OCI-LY7 (cell line): ENCODE results near the gene ALPG. TPM values are rescaled to one million over a fixed set of nuclear protein-coding genes. Genes with fewer than 3 reads are reported as not detected.
"Not testable (repeated sequence)": the region's sequence is repeated elsewhere in the genome, so short reads cannot be mapped to it uniquely, and the experiment has no call there.

Source experiments
- BruUV-seq: library from RNA; stranded (reverse); fragments of 400-500 nt; replicated peaks from 2 replicates; lab custom pipeline; 2021; lab: Mats Ljungman, UMichigan
- CTCF ChIA-PET: fragments of 300-600 bp; sonication (Branson Sonifier 250); formaldehyde crosslinking; loops from one replicate; lab custom pipeline; 2022; ENCODE audit warnings: antibody characterized with exemption; ENCODE audit not compliant: unreplicated experiment; lab: Charles Lee
- POLR2A ChIA-PET: fragments of 300-600 bp; sonication (Branson Sonifier 250); formaldehyde crosslinking; loops from one replicate; lab custom pipeline; 2022; ENCODE audit warnings: antibody characterized with exemption; lab: Charles Lee
- DNase-seq: peaks from one replicate; pipeline ENCODE4 v3.0.0-alpha.2; 2015; ENCODE audit warnings: low spot score
- H2AFZ ChIP-seq: fragments of 200-600 bp; sonication (generic), shearing (Covaris generic); 2 replicates; pipeline ENCODE4 v1.6.1; 2014; ENCODE audit warnings: mild to moderate bottlenecking, antibody characterized with exemption, low read length, moderate library complexity
- H3K27ac ChIP-seq: fragments of 200-600 bp; sonication (generic); 2 replicates; pipeline ENCODE4 v1.5.1; 2014; ENCODE audit warnings: mixed run types, low read depth, mild to moderate bottlenecking, moderate library complexity, low read length, inconsistent platforms; ENCODE audit not compliant: poor library complexity, severe bottlenecking
- H3K36me3 ChIP-seq: fragments of 200-600 bp; sonication (generic); 2 replicates; pipeline ENCODE4 v1.6.1; 2014; ENCODE audit warnings: mild to moderate bottlenecking, antibody characterized with exemption, low read length, moderate library complexity, mixed read lengths; ENCODE audit not compliant: insufficient read depth
- H3K4me1 ChIP-seq: fragments of 200-600 bp; sonication (generic); 2 replicates; pipeline ENCODE4 v1.5.1; 2014; ENCODE audit warnings: mild to moderate bottlenecking, low read length; ENCODE audit not compliant: insufficient read depth, poor library complexity, severe bottlenecking
- H3K4me2 ChIP-seq: fragments of 200-600 bp; sonication (generic); 2 replicates; pipeline ENCODE4 v1.6.1; 2014; ENCODE audit warnings: mild to moderate bottlenecking, low read length
- H3K4me3 ChIP-seq: fragments of 200-600 bp; sonication (generic); 2 replicates; pipeline ENCODE4 v1.5.1; 2014; ENCODE audit warnings: mild to moderate bottlenecking, low read depth, low read length; ENCODE audit not compliant: poor library complexity, severe bottlenecking
- H3K79me2 ChIP-seq: fragments of 200-600 bp; sonication (generic); 2 replicates; pipeline ENCODE4 v1.6.1; 2016; ENCODE audit warnings: low read depth, mild to moderate bottlenecking, low read length, moderate library complexity, mixed read lengths; ENCODE audit not compliant: insufficient read depth
- H3K9me2 ChIP-seq: fragments of 200-600 bp; sonication (generic); 2 replicates; pipeline ENCODE4 v1.6.1; 2016; ENCODE audit warnings: mild to moderate bottlenecking, low read length, mixed read lengths; ENCODE audit not compliant: insufficient read depth
- H3K9me3 ChIP-seq: fragments of 200-600 bp; sonication (generic); 2 replicates; pipeline ENCODE4 v1.6.1; 2014; ENCODE audit warnings: mild to moderate bottlenecking, mixed run types, low read length, mixed read lengths
- H4K20me1 ChIP-seq: fragments of 200-600 bp; sonication (generic); 2 replicates; pipeline ENCODE4 v1.6.1; 2014; ENCODE audit warnings: mild to moderate bottlenecking, antibody characterized with exemption, low read length, moderate library complexity, mixed read lengths; ENCODE audit not compliant: insufficient read depth
- CTCF ChIP-seq: fragments of 200-600 bp; sonication (generic); conservative IDR thresholded peaks from 2 replicates; pipeline ENCODE4 v1.5.1; 2014; ENCODE audit warnings: mild to moderate bottlenecking, antibody characterized with exemption, low read length, moderate library complexity, mixed read lengths
- EZH2phosphoT487 ChIP-seq: fragments of 200-600 bp; sonication (generic); IDR thresholded peaks from 2 replicates; pipeline ENCODE4 v1.6.1; 2018; ENCODE audit warnings: low read depth, borderline replicate concordance, mild to moderate bottlenecking, mixed run types, antibody characterized with exemption, low read length, moderate library complexity, mixed read lengths
- intact Hi-C: fragments of 100-400 bp; cut with micrococcal nuclease; formaldehyde crosslinking; loops from one replicate; pipeline ENCODE4 v1.10.0; 2022; ENCODE audit not compliant: unreplicated experiment
- total RNA-seq, 2 experiments: library from RNA; depleted of rRNA in 1 of 2; stranded (reverse); fragments of >200 nt in 1 of 2; shearing (Covaris generic) in 1 of 2; gene quantifications; 2 replicates each; pipeline ENCODE4 v1.2.3, GENCODE V29; 2014 to 2022

Gene ALPG
- total RNA-seq, 2 experiments from 2014 or later = not detected

GRCh38 chr2:232402518-232402917 is 4.1 kb upstream of the ALPG start:
- Histone ChIP-seq H3K4me1 (peaks cover 5% of the 10 kb centered on the region), H3K9me2 (no peaks in the 10 kb centered on the region), H3K36me3 (no peaks in the 10 kb centered on the region), H3K27ac (no peak overlapping the region), H3K4me2 (no peak overlapping the region), H3K79me2 (no peaks in the 10 kb centered on the region), H3K9me3 (no peaks in the 10 kb centered on the region), H2AFZ (no peak overlapping the region), H4K20me1 (no peaks in the 10 kb centered on the region), H3K4me3 (no peak overlapping the region)
- BruUV-seq = no TSS peak
- TF ChIP-seq CTCF (no peak), EZH2phosphoT487 (no peak)
- no peak for DNase-seq
- POLR2A ChIA-PET = interaction anchor here (0.7 kb wide), 1 partner anchor 107 kb away, joined by 3 read pairs; no protein-coding TSS in a partner anchor
- CTCF ChIA-PET = interaction anchor here (0.6 kb wide), 1 partner anchor 550 kb away, joined by 3 read pairs; no protein-coding TSS in a partner anchor
- intact Hi-C loops = no loop called here

- no peak for DNase-seq
- intact Hi-C loops = no loop called here
- H3K36me3 ChIP-seq = no peaks in the 10 kb centered on the region
- ChIA-PET POLR2A (no interaction called here), CTCF (no interaction called here)
- no peak overlapping the region for H2AFZ ChIP-seq
- no peak overlapping the region for H3K4me3 ChIP-seq
- no peaks in the 10 kb centered on the region for H3K9me2 ChIP-seq
- H4K20me1 ChIP-seq = no peaks in the 10 kb centered on the region
- H3K79me2 ChIP-seq = no peaks in the 10 kb centered on the region
- no peak overlapping the region for H3K4me2 ChIP-seq
- no TSS peak for BruUV-seq
- no peaks in the 10 kb centered on the region for H3K9me3 ChIP-seq
- H3K4me1 ChIP-seq = no peaks in the 10 kb centered on the region
- TF ChIP-seq EZH2phosphoT487 (no peak), CTCF (no peak)
- no peak overlapping the region for H3K27ac ChIP-seq
Measured at GRCh38 chr2:232405943-232406510, 617 bp upstream of the ALPG start.

- H3K9me2 ChIP-seq, H3K4me1 ChIP-seq, H2AFZ ChIP-seq, BruUV-seq, H3K36me3 ChIP-seq, DNase-seq, H3K4me3 ChIP-seq, H3K79me2 ChIP-seq, H3K4me2 ChIP-seq, intact Hi-C loops, H4K20me1 ChIP-seq, POLR2A ChIA-PET, CTCF ChIA-PET, H3K9me3 ChIP-seq, H3K27ac ChIP-seq: not testable (repeated sequence)
Measured at GRCh38 chr2:232407428-232408150, 945 bp downstream of the ALPG start.

- BruUV-seq, H3K36me3 ChIP-seq, H2AFZ ChIP-seq, CTCF ChIA-PET, H3K9me3 ChIP-seq, H4K20me1 ChIP-seq, H3K4me3 ChIP-seq, H3K4me2 ChIP-seq, H3K9me2 ChIP-seq, POLR2A ChIA-PET, H3K27ac ChIP-seq, H3K4me1 ChIP-seq, intact Hi-C loops, DNase-seq, H3K79me2 ChIP-seq: not testable (repeated sequence)
Measured at GRCh38 chr2:232408269-232408668, 1.6 kb downstream of the ALPG start.

GRCh38 chr2:232409617-232410016 is 3.0 kb downstream of the ALPG start:
- H2AFZ ChIP-seq, intact Hi-C loops, H4K20me1 ChIP-seq, H3K79me2 ChIP-seq, H3K4me3 ChIP-seq, H3K36me3 ChIP-seq, H3K4me1 ChIP-seq, POLR2A ChIA-PET, DNase-seq, H3K27ac ChIP-seq, BruUV-seq, H3K4me2 ChIP-seq, H3K9me2 ChIP-seq, H3K9me3 ChIP-seq, CTCF ChIA-PET: not testable (repeated sequence)
